Right renal cortex interstitium (tissue), 3 donors: Measurements from ENCODE around the gene ITGBL1. TPM values are rescaled to one million over a fixed set of nuclear protein-coding genes. Genes with fewer than 3 reads are reported as not detected.

Experiments used
- DNase-seq, 3 donors: peaks; one replicate each; pipeline ENCODE4 v3.0.0-alpha.2; 2013; ENCODE audit warnings: low read depth in 3 of 3, low spot score in 2 of 3
- polyA plus RNA-seq, 3 donors: library from polyadenylated mRNA; unstranded; fragments of 120-200 nt; gene quantifications; one replicate each; pipeline ENCODE4 v1.2.1, GENCODE V29; 2013; ENCODE audit not compliant: insufficient read length in 3 of 3

The ITGBL1 gene
- polyA plus RNA-seq, 3 donors: 0.55 to 0.93 (median 0.69) TPM

DNA sequence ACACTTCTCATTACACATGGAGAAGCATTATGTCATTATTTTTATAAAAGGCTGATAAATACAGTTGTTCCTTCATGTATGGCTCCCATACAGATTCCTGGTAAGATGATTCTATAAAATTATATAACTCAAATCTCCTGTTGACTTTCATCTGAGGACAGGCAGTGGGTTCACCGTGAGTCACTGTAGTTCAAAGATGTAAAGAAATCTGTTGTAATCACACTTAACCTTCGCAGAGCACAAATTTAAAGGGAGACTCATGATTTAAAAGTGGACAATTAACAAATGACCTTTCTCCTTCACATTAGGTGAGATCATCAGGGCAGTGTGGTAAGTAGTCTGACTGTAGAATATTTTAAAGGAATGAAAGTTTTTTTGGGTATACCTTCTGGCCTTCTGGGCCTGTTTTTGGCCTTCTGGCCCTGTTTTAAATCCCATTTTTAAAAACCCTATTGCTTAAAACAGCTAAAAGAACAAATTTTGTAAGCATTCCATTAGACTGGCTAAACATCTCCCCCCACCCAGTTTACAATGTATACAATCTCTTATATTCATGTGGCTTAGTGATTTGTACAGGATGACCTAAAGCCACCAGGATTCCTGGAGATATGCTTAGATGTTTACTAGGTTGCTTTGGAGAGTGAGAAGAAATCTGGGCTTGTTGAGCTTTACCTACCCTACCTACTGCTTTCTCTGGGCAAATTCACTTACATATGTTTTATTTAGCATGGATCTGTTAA, 171.2 kb downstream of the ITGBL1 start:
- DNase-seq: no peak

DNA sequence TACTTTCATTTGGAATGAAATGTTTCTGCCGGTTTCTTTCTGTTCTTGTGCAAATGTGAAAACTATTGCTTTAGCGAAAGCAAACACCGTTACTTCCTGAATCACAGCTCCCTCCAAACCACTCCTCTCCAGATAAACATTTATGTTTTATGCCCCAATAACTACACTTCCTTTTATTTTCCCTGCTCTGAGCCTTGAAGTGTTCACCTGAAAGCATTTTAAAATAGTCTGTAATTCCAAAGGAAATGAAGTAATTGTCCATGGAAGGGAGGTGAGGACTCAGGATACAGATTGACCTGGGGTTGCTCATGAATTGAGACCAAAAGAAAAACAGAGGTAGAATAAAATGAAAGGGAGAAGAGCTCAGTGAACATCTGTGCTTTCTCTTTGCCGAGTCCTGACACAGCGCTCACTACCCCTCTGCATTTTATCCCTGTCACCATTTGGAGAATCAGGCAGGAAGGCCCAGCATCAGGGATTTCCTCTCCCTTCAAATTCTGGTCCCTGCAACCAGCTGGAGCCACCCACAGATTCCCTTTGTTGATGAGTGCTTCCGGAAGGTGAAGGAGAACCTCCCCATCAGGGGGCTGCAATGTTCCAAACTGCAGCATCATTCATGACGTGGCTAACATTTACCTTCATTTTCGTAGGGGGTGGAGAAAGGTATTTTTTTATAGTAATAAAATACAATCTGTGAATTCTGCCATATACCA, 171.9 kb downstream of the ITGBL1 start:
- DNase-seq: peak in 1 of 3 donors; percentile 21

DNA sequence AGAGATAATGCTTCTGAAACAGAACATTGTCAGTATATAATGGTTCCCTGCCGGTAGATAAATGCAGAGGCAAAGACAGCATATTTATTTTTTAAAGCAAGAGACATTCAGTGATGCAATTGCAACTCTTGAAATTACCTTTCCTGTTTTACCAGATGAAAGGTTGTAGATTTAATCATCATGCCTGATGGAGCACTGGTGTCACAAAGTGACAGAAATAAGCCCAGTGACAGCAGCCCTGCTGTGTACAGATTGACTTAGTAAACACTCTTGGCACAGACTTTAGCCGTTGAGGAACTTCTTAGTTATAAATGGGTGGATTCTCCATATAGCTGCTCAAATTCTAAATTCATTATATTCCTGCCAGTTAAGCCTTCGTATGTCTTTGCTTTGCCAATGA, 172.5 kb downstream of the ITGBL1 start:
- no peak for DNase-seq

DNA sequence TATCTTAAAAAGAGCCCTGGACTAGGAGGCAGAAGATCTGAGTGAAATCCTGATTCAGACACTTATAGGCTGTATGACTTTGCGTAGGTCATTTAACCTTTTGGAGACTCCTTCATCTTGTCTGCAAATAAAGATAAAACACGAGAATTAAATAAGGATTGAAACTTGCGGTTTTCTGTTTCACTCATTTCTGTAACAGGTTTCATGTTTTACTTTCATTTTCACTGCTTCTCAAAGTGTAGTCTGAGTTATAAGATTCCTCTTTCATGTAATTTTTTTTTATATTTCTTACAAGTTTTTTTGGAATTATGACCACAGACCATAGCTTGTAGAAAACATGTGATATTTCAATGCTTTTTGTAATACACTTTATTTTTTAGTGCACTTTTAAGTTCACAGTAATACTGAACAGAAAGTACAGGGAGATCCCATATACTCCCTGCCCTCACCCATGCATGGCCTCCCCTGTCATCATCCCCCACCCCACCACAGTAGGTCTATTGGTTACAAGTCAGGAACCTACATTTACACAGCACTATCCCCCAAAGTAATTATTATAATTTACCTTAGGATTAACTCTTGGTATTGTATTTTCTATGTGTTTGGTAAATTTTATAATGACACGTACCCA, 174.6 kb downstream of the ITGBL1 start:
- DNase-seq: no peak

DNA sequence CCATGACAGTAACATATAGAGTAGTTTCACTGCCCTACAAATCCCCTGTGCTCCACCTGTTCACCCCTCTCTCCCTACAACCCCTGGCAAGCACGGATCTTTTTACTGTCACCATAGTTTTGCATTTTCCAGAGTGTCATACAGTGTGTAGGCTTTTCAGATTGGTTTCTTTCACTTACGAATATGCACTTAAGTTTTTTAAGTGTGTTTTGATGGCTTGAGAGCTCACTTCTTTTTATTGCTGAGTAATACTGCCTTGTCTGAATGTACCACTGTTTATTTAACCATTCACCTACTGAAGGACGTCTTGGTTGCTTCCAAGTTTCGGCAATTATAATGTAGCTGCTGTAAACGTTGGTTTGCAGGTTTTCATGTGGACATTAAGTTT, 175.1 kb downstream of the ITGBL1 start:
- DNase-seq: no peak

DNA sequence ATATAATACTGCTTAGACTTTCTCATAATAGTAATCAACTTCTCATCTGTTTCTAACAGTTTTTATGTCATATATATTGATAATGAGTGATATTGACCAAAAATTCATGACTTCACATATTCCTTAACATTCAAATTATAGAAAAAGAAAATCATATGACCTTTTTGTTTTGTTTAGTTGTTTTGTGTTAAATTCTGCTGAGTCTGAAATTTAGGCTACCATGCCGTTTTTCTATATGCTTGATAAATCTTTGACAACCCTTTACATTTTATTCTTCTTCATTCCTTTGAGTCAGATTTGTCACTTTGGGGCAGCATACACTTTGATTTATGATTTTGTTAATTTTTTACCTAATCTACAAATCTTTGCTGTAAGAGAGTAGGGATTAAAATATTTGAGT, 176.4 kb downstream of the ITGBL1 start:
- DNase-seq: no peak

DNA sequence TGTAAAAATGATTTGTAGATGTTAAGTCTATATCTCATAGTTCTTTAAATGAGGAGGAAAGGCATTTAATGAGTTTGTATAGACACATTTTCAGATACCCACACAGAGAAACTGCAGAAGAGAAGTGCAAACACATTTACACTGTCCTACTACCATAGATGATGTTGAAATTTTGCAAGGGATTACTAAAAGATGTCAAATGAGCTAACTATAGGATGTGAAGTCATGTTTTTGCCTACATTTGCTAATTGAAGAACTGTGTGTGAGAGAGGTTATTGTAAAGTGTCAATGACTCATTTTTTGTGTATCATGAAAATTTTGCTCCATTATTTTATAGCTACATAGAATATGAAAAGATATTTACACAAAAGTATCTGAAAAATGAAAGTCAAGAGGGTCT, 178.9 kb downstream of the ITGBL1 start:
- DNase-seq: no peak

DNA sequence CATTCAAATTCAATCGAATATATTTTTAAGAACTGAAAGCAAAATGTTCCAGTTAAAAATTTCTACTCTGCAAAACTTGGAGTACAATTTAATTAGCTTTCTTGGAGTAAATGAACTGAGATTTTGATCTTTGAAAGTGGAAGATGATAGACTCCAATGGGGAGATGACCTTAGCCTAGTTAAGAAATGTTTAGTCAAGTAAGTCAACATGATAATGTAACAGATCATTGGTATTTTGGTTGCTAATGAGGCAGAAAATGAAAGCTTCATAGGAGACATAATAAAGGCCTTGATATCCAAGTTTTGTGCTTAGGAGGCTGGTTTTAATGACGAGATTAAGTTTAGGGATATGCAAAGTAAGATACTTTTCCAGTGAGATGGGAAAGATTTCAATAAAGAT, 181.7 kb downstream of the ITGBL1 start:
- DNase-seq: no peak

DNA sequence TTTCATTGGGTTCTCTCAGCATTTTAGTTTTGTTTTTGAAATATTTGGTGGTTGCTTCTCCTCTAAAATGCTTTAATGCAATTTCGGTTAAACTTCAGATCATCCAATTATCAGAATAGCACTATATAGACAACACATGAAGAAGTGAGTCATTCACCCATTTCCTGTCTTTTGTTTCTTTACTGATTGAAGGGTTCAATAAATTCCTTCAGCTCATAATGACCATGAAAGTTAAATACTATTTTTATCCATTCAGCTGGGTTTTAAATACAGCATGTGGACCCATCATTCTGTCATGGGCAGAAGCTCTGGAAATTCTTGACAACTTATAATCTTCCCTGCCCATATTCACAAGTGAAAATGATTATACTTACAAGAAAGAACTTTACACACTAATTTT, 187.2 kb downstream of the ITGBL1 start:
- no peak for DNase-seq

DNA sequence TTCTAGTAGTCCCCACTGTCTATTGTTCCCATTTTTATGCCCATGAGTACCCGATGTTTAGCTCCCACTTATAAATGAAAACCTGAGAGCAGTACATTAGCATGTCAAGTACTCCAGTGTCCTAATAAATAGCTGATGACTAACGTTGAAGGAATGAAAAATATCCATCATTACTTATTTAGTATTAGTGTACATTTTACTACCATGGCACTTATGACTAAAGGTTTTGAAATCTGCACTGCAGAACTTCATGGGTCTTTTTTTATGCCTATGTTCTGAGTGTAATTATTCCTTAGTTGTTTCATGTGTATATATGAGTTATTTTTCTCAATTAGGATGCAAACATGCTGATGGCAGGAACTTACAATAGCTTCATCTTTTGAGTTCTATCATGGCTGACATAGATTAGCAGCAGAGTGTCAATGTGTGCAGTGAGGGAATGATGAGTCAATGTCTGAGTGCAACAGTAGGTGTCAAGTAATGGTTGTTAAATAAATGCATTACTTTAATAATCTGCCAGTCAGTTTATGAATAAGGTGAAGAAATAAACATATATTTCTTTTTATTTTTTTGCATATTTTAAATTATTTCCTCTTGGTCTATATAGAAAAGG, 188.4 kb downstream of the ITGBL1 start:
- no peak for DNase-seq

DNA sequence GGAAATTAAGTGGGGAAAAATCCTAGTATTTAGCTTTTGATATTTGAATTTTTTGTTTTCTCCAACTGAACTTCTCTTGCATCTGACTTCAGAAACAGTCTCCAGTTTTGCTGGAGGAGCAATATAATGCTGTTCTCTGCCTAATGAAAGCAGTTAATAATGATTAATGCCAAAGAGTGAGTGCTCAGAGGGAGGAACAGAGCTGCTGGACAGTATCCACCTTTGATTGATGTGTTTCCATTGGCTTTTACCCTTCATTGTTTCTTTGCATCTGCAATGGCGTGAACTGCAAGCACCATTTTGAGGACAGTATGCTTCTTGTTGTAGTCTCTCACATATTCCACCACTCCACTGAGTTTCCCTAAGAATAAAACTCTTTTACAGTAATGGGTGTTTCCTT, 193.4 kb downstream of the ITGBL1 start:
- DNase-seq: peak in 1 of 3 donors; percentile 21

DNA sequence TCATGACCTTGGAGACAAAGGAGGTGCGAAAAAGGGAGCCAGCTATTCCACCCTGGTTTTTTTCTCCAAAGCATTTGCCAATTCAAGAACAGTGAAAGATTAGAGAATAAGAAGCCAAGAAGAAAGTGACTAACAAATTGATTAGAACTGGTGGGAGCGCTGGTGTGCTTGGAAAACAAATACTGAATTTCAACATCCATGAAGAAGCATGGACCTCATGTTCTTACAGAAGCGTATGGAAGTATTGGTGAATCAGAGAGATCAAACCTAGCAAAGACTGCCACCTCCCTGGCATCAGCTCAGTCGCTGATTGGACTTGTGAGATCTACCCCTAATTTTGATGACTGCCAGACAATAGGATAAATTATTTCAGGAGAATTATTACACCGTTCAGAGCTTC, 195.3 kb downstream of the ITGBL1 start:
- no peak for DNase-seq

DNA sequence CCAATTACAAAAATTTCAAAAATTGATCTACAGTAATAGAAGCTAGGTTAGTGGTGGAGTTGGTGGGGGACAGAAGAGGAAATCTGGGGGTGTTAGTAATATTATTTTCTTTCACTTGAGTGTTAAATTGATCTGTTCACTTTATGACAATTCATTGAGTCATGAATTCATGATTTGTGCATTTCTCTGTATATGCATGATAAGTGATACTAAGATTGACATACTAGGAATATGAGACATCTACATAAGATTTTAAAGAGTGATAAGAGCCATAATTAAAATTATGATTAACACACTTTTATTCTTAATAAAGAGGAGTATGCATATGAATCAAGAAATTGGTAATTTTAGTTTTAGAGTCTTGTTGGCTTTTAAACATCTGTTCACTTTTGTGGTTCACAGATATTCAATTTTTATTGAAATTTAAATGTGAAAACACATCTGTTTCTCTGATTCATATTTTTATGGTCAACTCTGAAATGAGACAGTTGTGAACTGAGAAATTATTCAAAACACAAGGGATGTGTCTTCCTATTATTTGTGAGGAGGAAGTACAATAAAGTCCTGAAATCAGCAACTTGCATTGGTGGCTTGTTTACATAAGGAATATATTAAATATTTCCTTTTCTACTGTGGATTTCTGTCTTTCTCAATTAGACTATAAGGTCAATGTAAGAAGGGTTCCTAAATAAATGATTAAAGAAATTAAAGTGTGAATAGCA, 196.5 kb downstream of the ITGBL1 start:
- DNase-seq: no peak

DNA sequence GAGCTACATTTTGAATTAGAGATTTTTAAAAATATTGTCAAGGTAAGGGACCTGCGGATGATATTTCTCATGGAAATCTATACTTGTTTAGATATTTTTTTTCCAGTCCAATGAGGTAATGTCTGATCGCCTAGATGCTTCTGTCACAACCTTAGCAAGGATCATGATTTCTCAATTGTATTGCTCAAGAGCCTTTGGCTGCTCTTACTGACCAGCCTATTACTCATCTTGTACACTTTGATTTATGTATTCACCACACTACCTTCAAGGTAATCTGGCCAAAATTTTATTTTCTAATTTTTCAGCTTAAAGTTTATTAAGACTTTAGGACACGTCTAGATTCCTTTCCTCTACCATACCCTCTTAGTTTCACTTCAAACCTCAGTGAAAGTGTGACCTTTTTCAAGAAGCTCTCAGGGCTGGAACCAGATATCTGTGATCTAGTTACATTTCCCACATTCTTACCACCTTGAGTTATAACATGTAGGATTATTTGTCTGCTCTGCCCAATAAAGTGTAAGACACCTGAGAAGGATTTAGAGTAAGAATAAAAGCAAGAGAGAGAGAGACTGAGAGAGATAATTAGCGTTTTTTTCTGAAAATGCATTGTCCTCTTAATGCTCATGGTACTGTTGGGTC, 197.1 kb downstream of the ITGBL1 start:
- peak in 1 of 3 donors; percentile 27 for DNase-seq

DNA sequence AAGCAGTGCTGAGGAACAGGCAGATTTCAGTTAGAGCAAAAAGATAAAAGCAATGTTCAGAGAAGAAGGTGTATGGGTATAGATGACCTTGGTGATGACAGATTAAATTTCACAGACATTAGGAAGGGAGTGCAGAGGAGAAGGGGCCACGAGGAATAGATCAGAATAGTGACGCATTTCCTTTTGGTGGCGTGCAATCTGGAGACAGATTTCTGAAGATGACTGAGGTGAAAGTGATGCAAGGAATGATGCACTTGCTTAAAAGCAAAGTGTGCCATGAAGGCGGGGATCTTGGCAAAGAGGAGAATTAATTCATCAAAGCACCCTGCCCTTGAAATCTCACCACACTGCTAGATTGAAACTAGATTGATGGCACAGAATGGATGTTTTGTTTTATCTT, 202.4 kb downstream of the ITGBL1 start:
- DNase-seq: no peak

DNA sequence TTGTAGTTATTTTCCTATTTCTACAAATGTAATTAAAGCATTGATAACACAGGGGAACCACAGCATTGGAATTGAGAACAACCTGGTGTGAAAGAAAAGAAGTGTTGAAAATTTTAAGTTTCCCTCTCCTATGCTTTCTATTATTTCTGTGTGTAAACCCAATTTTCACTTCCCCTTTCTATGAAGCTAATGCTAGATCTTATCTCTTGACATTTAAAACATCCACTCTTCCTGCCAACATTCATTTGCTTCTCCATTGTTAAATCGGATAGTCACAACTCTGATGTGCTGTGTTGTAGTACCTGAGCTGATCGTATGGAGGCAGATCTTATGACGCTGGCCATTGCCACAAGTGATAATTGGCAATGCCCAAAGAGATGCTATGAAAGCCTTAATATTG, 203.0 kb downstream of the ITGBL1 start:
- DNase-seq: no peak

DNA sequence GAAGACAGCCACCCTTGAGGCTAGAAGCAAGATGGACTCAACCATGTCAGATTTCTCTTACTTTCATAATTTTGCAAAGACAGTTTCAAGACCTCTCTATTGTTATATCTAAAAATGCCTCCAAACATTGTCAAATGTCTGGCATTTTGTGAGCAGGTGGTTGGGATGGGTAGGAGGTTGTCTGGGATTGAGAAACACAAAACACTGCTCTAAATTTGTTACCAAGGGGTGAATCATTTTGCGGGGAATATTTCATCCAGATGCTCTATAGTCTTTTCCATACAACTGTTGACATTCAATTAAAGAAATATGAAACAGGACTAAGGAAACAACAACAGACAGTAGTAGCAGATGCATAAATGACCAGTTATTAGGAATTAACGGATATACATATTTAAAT, 208.2 kb downstream of the ITGBL1 start:
- no peak for DNase-seq

DNA sequence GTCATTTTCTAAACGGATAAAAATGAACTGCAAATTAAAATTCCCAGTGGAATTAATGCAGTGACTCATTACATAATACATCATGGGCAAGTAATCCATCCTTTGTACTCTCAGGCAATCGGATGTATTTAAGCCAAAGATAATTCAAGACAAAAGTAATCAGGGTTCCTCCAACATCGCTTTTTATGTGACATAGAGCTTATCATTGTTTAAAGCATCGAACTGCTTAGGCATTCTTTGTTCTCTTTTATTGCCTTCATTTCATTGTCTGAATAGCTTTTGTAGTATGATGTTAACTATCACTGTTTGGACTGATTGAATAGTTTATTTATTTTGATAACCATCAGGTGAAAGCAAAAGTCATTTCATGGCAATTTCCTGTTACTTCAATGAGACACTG, 209.4 kb downstream of the ITGBL1 start:
- DNase-seq: no peak

DNA sequence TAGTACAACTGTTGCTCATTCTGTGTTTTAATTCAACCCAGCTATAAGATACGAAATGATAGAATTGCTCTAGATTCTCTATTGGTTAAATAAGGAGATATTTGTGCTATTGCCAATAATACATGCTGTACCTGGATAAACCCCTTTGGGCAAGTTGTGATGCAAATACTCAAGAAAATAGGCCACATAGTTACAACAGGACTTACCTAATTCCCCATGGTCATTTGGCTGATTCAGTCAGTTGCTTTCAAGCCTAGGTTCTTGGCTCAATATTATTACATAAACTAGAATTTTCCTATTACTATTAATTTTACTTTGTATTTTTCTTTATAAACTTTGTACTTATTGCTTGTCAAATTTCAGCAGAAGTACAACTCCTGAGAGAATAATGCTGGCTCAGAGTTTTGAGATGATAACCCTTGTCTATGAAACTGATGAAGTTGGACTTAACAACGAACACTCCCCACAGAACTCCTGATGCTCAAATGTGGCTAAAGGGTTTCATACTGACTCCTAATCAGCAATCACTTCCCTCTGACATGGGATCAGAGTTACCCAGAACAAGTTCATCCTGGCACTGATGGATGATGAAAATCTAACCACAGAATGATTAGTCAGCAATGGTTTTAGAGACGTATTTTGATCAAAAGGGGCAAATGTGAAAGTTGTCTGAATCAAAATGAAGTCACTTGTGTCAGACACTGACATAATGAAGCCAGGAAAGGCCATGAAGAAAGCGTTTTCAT, 221.1 kb downstream of the ITGBL1 start:
- DNase-seq: no peak

DNA sequence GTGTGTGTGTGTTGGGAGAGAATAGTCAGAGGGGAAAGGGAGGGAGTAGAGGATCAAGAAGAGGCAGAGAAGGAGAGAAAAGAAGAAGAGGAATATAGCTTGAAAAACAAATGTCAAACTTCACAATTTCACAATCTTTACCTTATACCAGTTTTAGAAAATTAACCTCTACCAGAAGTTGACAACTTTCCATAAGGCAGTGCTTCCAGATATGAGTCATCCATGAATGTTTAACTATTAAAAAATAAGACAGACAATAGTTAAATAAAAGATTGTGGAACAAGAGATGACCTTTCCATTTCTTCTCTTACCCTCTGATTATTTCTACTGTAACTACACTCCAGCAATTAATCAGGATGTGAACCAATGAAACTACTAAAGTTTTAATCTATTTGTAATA, 229.4 kb downstream of the ITGBL1 start:
- DNase-seq: no peak
